Stimulated activated CD4-positive, alpha-beta T cell treated with anti-CD3 and anti-CD28 coated beads, Interleukin-4, amount 100 ng/mL, for 24 hours (primary cell): ENCODE results near the gene TBC1D22A.

ENCODE experiments used
- DNase-seq: peaks from one replicate; pipeline ENCODE4 v3.0.0-alpha.2; 2020

The TBC1D22A gene

GRCh38 chr22:47005506-47006408, 243.3 kb downstream of the TBC1D22A start:
- no peak for DNase-seq

DNA sequence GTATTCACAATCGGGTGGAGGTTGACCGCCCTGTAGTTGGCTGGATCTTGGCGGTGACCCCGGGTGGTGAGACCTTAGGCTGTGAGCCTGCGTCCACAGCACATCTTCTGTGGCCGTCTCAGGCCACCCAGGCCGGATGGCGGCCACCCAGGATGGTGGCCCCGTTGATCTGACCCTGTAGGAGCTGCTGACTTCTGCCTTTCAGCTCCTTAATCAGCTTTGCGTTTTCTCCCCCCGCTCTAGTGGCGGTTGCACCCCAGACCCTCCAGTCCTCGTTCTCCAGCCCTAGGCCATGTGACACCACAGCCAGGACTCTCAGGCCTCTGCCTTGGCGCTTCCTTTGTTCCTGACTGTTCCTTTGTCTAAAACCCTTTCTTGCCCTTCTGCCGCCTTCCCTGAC, 244.0 kb downstream of the TBC1D22A start:
- DNase-seq, result no peak

- DNase-seq, result no peak
Observed at GRCh38 chr22:47006869-47007268, 244.4 kb downstream of the TBC1D22A start.

GRCh38 chr22:47007496-47007895, 245.0 kb downstream of the TBC1D22A start:
- DNase-seq, result no peak

DNA sequence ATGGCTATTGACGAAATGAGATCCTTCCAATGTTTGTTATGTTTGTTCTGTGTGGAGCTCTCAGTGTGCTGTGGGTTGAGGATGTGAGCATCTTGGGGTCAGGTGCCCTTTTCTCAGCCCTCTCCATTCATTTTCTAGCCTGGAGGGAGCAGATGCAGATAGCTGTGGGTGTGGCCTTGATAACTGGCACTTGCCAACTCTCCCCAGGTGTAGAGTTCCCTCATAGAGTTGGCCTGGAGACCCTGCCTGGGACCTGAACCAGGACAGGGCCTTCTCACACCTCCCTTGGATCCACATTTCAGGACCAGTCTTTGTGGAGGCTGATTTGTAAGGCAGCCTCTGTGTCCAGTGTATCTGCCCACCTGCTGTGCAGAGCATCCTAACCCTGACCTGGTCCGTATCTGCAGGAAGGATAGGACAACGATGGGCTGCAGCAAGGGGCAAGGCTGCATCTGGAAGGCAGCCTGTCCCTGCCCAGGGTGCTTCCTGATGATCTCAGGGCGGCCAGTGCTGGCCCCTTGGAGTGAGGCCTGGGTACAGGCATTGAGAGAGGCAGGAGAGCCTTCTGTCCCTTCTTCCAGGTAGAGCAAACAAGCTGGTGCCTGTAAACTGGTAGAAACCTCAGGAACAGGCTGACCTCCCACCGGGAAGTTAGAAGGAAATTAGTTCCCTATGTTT, 245.9 kb downstream of the TBC1D22A start:
- DNase-seq, result no peak

- no peak for DNase-seq
Observed at GRCh38 chr22:47009304-47010101, 247.1 kb downstream of the TBC1D22A start.

- no peak for DNase-seq
Observed at GRCh38 chr22:47010211-47010610, 247.8 kb downstream of the TBC1D22A start.

GRCh38 chr22:47011131-47011858, 248.8 kb downstream of the TBC1D22A start:
- no peak for DNase-seq

GRCh38 chr22:47011859-47012258, 249.4 kb downstream of the TBC1D22A start:
- DNase-seq, result no peak

DNA sequence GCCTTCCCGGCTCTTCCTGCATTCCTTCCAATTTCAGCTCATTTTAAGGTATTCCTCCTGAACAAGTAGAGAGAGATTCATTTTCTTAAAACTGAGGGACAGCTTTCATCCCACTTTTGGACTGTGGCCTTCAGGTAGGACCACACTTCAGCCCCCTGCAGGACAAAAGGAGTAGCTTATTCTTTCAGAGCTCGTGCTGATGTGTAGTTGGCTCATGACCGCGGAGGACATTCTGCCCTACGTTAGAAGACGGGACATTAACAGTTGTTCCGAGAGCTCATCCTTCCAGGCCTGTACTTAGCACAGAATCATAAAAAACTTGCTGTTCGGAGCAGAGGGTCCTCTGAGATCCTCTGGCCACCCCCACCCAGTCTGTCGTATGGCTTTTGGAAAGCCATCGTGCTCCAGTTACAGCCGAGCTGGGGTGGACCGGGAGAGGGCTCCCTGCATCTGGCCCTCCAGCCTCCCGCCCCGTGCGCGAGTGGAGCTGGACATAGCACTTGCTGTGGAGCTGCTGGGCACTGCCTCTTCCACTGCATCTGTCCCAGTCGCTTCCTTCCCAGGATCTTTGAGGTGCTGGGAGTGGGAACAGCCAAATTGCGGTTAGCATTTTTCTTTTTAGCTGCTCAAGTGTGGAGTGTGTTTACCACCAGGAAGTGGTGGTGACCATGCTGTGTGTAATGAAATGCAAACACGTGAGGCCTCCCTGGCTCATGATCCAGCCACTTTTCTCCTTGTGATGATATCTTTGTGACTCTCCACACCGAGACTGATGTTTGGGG, 250.3 kb downstream of the TBC1D22A start:
- DNase-seq, result no peak

DNA sequence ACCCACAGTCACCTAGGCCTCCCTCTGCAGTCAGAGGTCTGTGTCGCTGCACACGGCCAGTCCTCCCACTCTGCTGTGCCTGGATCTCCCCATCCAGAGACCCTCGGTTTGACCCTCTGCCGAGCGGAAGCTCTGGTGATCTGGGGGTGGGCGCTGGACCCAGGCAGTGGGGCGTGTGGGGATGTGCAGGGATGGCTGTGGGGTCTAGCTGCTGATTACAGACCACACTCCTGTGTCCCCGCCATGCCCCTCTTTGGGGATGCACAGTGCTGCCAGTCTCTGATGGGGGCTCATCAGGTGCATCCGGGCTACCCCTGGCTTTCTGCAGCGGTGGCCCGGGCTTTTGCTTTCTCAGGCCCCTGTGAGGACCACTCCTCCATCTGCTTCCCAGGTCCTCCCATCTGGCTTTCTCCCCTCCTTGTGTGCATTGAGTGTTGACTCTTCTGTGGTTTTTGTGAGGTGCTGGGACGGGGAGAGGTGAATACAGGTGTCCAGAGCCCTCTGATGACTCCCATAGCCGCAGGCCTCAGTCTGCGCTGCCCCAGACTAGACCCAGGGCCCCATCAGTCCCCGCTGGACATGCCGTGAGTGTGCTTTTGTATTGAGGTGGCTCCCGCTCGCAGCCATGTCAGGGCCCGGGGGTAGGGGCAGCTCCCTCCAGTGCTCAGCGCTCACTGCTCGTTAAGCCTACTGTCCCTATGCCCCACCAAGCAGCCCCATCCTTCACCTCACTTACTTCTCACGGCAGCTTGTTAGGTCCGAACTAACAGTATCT, 251.6 kb downstream of the TBC1D22A start:
- DNase-seq, result no peak

DNA sequence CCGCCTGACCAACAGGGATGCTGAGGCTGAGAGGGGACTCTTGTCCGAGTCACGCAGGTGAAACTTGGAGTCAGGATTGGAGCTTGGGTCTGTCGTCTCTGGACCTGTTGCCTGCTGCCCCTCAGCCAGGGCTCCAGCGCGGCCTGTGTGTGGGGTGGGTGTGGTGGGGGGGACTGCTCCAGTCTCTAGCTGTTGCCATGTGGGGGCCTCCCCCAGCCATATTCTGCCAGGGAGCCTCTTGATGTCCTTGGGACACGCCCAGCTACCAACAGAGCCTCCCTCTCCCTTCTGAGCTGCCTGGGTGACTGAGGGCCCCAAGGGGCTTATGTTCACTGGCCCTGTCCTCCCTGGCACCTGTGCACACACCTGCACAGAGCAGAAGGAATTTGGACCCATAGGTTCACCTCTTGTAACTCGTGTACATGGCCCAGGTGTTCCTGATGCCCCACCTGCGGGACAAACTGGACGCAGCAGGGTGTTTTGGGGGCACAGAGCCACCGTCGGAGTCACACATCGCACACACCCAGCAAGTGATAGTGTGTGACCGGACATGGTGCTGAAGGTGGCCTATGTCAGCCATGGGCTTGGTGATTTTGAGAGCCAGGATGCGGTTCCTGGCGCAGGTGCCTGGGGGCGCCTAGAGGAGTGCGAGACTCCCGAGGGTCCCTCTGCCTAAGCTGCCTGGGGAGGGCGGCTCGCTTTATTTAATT, 252.3 kb downstream of the TBC1D22A start:
- DNase-seq, result no peak

DNA sequence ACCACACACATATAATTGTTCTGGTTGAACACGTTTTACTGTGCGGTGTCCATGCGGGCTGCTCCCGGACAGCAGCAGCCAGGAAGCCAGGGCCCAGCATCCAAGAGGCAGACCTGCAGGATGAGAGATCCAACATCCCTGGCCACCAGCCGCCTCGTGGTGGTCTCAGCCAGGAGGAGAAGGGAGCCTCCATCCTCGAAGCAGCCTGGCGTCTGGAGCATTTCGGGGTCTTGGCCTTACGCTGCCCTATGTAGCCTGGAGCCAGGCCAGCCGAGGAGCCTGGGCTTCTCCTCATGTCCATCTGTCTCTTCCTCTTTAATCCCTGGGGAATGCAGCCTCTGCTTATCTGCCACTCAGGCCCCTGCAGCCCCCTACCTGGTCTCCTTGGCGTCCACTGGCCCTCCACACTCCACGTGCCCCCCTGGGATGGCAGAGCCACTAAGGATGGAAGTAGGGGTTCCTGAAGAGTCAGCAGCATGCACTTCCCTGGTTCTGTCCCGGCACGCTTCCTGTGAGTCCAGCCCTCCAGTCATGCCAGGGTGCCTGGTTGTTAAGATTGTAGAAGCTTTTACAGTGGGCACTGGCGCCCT, 253.2 kb downstream of the TBC1D22A start:
- DNase-seq, result no peak

GRCh38 chr22:47016631-47017030, 254.2 kb downstream of the TBC1D22A start:
- DNase-seq, result no peak

GRCh38 chr22:47017245-47017644, 254.8 kb downstream of the TBC1D22A start:
- DNase-seq, result no peak

DNA sequence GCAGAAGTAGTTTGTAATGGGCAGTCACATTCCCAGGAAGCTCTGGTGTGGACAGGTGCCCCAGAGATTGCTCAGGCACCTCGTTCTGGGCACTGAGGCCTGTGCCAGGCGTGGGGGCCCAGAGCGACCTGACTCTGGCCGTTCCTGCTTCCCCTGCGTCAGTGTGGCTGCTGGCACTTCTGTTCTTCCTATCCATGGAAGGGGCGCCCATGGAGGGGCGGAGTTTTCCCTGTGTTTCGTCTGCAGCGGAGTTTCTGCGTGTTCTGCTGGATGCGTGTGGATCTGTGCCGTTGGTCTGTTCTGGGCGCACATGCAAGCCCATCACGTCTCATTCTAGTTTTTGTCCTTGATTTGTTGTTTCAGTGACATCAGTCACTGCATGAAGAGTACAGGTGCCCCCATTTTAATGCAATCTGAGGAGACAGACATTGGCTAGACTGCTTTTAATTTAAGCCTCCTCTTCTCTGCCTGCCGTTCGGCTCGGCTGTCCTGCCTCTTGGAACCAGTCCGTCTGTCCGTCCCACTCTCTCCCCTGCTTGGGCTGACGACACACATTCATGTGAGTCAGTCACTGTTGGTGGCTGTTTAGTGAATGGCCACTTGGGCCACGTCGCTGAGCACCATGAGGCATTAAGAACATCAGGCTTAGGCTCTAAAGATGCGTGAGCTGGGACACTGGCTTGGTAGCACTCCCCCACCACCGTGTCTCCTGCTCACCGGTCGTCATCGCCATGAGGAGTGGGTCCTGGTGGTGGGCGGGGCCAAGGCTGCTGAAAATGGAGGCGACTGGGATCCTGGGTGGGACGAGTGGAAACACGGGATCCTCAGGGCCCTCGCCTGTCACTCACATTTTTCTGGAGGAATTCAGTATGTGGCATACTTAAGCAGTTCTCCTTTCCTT, 255.8 kb downstream of the TBC1D22A start:
- no peak for DNase-seq

- no peak for DNase-seq
Observed at GRCh38 chr22:47019012-47019790, 256.8 kb downstream of the TBC1D22A start.

- DNase-seq, result no peak
Observed at GRCh38 chr22:47020166-47020565, 257.7 kb downstream of the TBC1D22A start.
